NCI-H460 (cell line): ENCODE results near the gene ZNF425. TPM values are rescaled to one million over a fixed set of nuclear protein-coding genes. Genes with fewer than 3 reads are reported as not detected.
A peak's percentile ranks its signal among the peaks of the same experiment; 100 is the strongest.
"Not testable (repeated sequence)": the region's sequence is repeated elsewhere in the genome, so short reads cannot be mapped to it uniquely, and the experiment has no call there.

Experiments
- DNase-seq: peaks from one replicate; pipeline ENCODE4 v3.0.0-alpha.2; 2016; ENCODE audit warnings: low read depth; ENCODE audit errors: extremely low read depth
- total RNA-seq: library from RNA; depleted of rRNA; stranded (reverse); fragments of >200 nt; shearing (Covaris generic); gene quantifications from 2 replicates; pipeline ENCODE4 v1.2.3, GENCODE V29; 2014

Gene ZNF425
- total RNA-seq, 1 experiment from 2014 or later, result 0.87 TPM

- no peak for DNase-seq
These were observed 7.0 kb upstream of the ZNF425 start for GRCh38 chr7:149133028-149133710.

DNA sequence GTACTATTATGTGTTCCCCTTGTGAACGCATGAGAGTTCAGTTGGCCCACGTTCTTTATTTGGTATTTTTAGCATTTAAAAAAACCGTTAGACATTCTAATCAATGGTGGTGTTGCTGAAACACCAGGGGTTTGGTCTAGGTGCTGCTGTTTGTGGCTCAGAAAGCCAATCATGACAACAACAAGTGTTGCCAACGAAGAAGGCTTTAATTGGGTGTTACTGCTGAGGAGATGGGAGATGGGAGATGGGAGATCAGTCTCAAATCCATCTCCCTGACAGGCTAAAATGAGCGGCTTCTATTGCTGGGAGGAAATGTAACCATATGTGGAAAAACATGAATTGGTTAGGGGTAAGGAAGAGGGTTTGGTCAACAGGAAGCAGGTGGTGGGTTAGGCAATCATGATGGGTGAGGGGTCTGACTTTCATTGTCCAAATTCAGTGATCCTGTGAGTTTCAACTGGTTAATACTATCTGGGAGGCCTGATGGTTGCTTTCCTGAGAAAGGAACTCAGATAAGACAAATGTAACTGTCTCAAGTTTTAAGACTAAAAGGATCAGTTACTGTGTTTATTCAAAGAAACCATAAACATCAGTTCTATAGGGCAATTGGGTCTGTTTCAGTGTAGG, 4.6 kb upstream of the ZNF425 start:
- no peak for DNase-seq

- no peak for DNase-seq
These were observed 640 bp upstream of the ZNF425 start for GRCh38 chr7:149126662-149127266.

- DNase-seq, result no peak
These were observed 798 bp downstream of the ZNF425 start for GRCh38 chr7:149125189-149125862.

DNA sequence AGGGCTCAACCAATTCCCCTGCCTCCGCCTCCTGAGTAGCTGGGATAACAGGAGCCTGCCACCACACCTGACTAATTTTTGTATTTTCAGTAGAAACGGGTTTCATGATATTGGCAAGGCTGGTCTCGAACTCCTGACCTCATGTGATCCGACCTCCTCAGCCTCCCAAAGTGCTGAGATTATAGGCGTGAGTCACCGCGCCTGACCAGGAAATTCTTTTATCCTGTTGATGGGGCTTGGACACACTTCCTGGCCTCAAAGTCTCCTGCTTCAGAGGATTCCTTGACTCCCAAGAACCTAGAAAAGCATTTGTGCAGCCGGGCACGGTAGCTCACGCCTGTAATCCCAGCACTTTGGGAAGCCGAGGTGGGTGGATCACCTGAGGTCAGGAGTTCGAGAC, 16.2 kb downstream of the ZNF425 start:
- DNase-seq, result no peak

DNA sequence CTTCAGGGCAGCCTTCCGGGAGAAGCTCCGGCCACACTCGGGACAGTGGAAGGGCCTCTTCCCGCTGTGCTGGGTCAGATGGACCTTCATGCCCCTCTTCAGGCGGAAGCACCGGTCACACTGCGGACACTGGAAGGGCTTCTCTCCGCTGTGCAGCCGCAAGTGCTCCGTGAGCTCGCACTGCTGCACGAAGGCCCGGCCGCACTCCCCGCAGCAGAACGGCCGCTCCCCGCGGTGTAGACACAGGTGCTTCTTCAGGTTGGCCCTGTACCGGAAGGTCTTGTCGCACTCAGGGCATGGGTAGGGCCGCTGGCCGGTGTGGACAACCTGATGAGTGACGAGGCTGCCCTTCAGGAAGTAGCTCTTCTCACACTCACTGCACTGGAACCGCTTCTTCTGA, 21.4 kb downstream of the ZNF425 start:
- no peak for DNase-seq

GRCh38 chr7:149104214-149104613, 21.9 kb downstream of the ZNF425 start:
- DNase-seq, result no peak

- no peak for DNase-seq
These were observed 22.7 kb downstream of the ZNF425 start for GRCh38 chr7:149103424-149103823.

GRCh38 chr7:149102666-149103065, 23.5 kb downstream of the ZNF425 start:
- no peak for DNase-seq

DNA sequence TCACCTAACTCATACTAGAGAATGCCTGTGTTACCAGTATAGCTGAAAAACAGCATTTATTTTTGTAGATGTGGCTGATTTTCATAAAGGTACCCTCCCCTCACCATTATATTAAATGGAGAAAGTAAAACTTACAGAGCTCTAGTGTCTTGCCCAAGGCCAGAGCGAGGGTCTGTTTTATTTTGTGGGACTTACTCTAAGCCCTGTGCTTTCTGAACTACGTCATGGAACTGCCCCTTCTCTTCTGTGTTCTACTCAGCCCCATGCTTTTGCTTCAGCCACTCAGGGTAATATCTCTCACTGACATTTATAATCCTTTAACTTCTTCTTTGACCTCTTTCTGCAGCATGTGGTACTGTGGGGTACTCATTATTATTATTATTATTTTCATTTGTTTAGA, 25.3 kb downstream of the ZNF425 start:
- no peak for DNase-seq

GRCh38 chr7:149099058-149099457, 27.1 kb downstream of the ZNF425 start:
- no peak for DNase-seq

DNA sequence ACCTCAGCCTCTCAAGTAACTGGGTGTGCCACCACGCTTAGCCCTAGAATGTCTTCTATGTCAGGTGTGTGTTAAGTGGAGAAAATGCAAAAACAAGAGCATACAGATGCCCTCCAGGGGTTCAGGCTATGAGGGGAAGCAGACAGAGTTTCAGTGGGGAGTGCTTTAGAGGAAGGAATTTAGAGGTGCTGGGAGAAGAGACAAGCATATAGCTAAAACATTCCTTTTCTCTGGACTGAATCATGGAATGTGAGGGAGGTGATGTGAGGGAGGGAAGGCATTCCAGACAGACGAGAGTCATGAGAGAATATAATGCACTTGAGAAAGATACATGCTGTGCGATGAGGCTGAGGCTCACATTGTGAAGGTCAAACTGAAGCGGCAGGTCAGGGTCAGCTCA, 29.0 kb downstream of the ZNF425 start:
- DNase-seq, result no peak

GRCh38 chr7:149093228-149093627, 32.9 kb downstream of the ZNF425 start:
- no peak for DNase-seq

- not testable (repeated sequence) for DNase-seq
These were observed 33.9 kb downstream of the ZNF425 start for GRCh38 chr7:149092244-149092643.

DNA sequence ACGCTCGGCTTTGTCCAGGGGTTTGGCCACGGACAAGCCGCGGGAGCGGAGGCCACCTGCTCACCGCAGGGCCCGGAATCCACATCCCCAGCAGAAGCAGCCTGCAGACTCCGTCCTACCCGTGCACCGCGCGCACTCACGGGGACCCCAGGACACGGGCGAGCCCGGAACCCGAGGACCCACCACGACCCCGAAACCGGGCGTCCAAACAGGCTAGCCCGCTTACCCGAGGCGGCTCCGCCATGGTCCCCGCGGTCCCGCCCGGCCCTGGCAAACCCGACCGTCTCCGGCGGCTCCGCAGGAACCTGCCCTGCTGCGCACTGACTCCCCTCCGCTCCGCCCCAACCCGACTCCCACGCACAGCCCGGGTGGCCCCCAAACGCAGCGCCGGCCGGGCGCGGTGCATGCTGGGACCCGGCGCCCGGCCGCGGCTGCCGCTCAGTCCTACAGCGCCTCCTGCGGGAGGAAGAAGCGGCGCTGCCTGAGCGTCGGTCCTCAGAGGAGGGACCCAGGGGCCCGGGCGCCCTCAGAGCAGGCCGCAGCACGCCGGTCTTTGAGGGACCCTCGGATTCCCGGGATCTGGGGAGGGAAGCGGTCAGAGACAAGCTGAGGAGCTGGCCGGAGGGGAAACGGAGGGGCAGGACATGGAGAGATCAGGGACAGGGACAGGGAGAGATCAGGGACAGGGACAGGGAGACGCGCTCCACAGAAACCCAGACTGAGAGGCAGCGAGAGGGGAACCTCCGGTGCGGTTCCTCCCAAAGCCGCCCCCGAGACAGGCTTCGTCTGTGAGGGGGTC, 35.5 kb downstream of the ZNF425 start, which contains the start of gene ZNF786:
Gene ZNF786 (minus strand): TSS at position 322 of the 799 bp plus-strand sequence. CDS start 78 bp downstream, at position 244.
- peak; percentile 86 for DNase-seq

DNA sequence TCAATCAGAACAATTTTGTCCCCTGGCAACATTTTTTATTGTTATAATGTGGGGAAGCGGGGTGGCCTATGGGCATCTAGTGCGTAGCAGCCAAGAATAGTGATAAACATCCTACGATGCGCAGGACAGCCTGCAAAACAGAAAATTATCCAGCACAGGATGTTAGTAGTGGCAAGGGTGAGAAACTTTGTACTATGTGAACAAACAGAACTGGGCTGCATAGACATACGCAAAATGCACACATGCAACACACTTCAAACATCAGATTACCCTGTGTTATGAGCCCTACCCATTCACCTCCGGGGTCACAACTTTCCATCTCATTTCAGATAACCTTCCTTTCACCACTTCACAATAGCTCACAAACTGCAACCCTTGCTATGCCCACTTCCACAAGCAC, 38.7 kb downstream of the ZNF425 start:
- DNase-seq, result no peak

DNA sequence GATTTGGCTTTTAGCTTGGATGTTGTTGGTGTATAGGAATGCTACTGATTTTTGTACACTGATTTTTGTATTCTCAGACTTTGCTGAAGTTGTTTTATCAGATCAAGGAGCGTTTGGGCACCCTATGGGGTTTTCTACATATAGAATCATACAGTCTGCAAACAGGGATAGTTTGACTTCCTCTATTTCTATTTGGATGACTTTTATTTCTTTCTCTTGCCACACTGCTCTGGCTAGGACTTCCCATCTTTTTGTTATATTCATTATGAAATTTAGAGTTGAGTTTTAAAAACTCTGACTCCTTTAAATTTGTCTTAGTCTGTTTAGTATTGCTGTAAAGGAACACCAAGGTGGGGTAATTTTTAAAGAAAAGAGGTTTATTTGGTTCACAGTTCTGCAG, 40.3 kb downstream of the ZNF425 start:
- no peak for DNase-seq

DNA sequence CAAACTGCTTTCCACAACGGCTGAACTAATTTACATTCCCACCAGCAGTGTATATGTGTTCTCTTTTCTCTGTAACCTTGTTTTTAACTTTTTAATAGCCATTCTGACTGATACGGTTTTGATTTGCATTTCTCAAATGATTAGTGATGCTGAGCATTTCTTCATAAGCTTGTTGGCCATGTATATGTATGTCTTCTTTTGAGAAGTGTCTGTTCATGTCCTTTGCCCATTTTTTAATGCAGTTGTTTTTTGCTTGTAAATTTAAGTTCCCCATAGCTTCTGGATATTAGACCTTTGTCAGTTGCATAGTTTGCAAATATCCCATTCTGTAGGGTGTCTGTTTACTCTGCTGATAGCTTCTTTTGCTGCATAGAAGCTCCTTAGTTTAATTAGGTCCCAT, 41.7 kb downstream of the ZNF425 start:
- DNase-seq, result no peak

- no peak for DNase-seq
These were observed 44.2 kb downstream of the ZNF425 start for GRCh38 chr7:149081914-149082313.

- DNase-seq, result no peak
These were observed 48.5 kb downstream of the ZNF425 start for GRCh38 chr7:149077594-149077993.

DNA sequence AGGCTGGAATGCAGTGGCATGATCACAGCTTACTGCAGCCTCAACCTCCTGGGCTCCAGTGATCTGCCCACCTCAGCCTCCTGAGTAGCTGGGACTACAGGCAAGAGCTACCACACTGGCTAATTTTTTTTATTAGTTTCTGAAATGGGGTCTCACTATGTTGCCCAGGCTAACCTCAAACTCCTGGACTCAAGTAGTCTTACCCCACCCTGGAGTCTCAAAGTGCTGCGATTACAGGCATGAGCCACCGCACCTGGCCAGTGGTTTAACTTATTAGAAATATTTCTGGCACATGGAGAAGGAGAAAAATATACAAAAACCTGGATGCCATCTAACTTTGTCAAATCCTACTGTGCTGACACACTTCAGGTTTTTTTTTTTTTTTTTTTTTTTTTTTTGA, 50.8 kb downstream of the ZNF425 start:
- DNase-seq, result no peak
